ENCODE measurements around the gene MROH7. TPM values are rescaled to one million over a fixed set of nuclear protein-coding genes. Genes with fewer than 3 reads are reported as not detected.

MROH7 gene
- polyA plus RNA-seq, 1 donor from 2014 or later = not detected

- Histone ChIP-seq H3K4me2 (ENCODE audit: low read length) (no peak overlapping the region), H3K27ac (ENCODE audit: low read length) (no peak overlapping the region), H3K79me2 (replicated peaks; ENCODE audit: insufficient read depth, low read length) (no peaks in the 10 kb centered on the region), H4K20me1 (ENCODE audit: insufficient read depth) (no peaks in the 10 kb centered on the region), H2AFZ (ENCODE audit: low read depth, low read length) (no peak overlapping the region), H3K9ac (ENCODE audit: low read length) (no peak overlapping the region), H3K9me2 (ENCODE audit: insufficient read depth, low read length) (no peaks in the 10 kb centered on the region), H3K36me3 (ENCODE audit: insufficient read depth, low read length) (no peaks in the 10 kb centered on the region), H3K27me3 (ENCODE audit: insufficient read depth, low read depth, low read length) (no peaks in the 10 kb centered on the region), H3K4me3 (ENCODE audit: low read length) (no peak overlapping the region), H3K9me3 (ENCODE audit: low read length) (no peaks in the 10 kb centered on the region), H3F3A (ENCODE audit: insufficient read depth, low read length, poor library complexity, severe bottlenecking) (no peaks in the 10 kb centered on the region)
- TF ChIP-seq POLR2AphosphoS5 (IDR thresholded peaks at IDR 0.05) (no peak), TAF1 (IDR thresholded peaks at IDR 0.05; ENCODE audit: low read depth) (no peak), EZH2 (IDR thresholded peaks at IDR 0.05; ENCODE audit: borderline replicate concordance, insufficient read depth, low read length, poor library complexity, severe bottlenecking) (no peak), SMC3 (conservative IDR thresholded peaks at IDR 0.05; ENCODE audit: poor library complexity) (no peak)
These were observed 27.0 kb upstream of the MROH7 start for GRCh38 chr1:54614563-54614962.

- no peaks in the 10 kb centered on the region for H3K36me3 ChIP-seq (ENCODE audit: insufficient read depth, low read length)
- no peak overlapping the region for H3K27ac ChIP-seq (ENCODE audit: low read length)
- TF ChIP-seq POLR2AphosphoS5 (IDR thresholded peaks at IDR 0.05) = no peak
- no peak for TF ChIP-seq CTCF (IDR thresholded peaks at IDR 0.05; ENCODE audit: poor library complexity, severe bottlenecking)
- no peak for TF ChIP-seq RAD21 (conservative IDR thresholded peaks at IDR 0.05)
- no peak for TF ChIP-seq EP300 (conservative IDR thresholded peaks at IDR 0.05; ENCODE audit: poor library complexity, severe bottlenecking)
- TF ChIP-seq EZH2 (IDR thresholded peaks at IDR 0.05; ENCODE audit: borderline replicate concordance, insufficient read depth, low read length, poor library complexity, severe bottlenecking) = no peak
- TF ChIP-seq SMC3 (conservative IDR thresholded peaks at IDR 0.05; ENCODE audit: poor library complexity) = no peak
- no peak for TF ChIP-seq TAF1 (IDR thresholded peaks at IDR 0.05; ENCODE audit: low read depth)
- TF ChIP-seq REST (IDR thresholded peaks at IDR 0.05; ENCODE audit: borderline replicate concordance) = no peak
- no peak for TF ChIP-seq MXI1 (conservative IDR thresholded peaks at IDR 0.05; ENCODE audit: poor library complexity, severe bottlenecking)
- H3K4me3 ChIP-seq (ENCODE audit: low read length) = no peak overlapping the region
- no peak overlapping the region for H2AFZ ChIP-seq (ENCODE audit: low read depth, low read length)
- H3K9me3 ChIP-seq (ENCODE audit: low read length) = no peaks in the 10 kb centered on the region
- no peaks in the 10 kb centered on the region for H4K20me1 ChIP-seq (ENCODE audit: insufficient read depth)
- H3K4me2 ChIP-seq (ENCODE audit: low read length) = no peak overlapping the region
- H3K79me2 ChIP-seq (replicated peaks; ENCODE audit: insufficient read depth, low read length) = no peaks in the 10 kb centered on the region
- no peaks in the 10 kb centered on the region for H3K27me3 ChIP-seq (ENCODE audit: insufficient read depth, low read depth, low read length)
- H3K9me2 ChIP-seq (ENCODE audit: insufficient read depth, low read length) = no peaks in the 10 kb centered on the region
- H3F3A ChIP-seq (ENCODE audit: insufficient read depth, low read length, poor library complexity, severe bottlenecking) = no peaks in the 10 kb centered on the region
- no peak overlapping the region for H3K9ac ChIP-seq (ENCODE audit: low read length)
These were observed 25.9 kb upstream of the MROH7 start for GRCh38 chr1:54615531-54616279.

All from neural cell (in vitro differentiated cells).